KMS-11 (cell line): ENCODE data around the gene MGAT3.
A peak's percentile ranks its signal among the peaks of the same experiment; 100 is the strongest.

Experiments used
- H2AFZ ChIP-seq: fragments of 200-600 bp; sonication (generic); 2 replicates; pipeline ENCODE4 v1.6.1; 2016; ENCODE audit warnings: antibody characterized with exemption, mixed run types, low read depth
- H3K27ac ChIP-seq: fragments of 200-600 bp; sonication (generic); 2 replicates; pipeline ENCODE4 v1.6.1; 2016; ENCODE audit warnings: mild to moderate bottlenecking, mixed run types
- H3K27me3 ChIP-seq: fragments of 200-600 bp; sonication (generic); 2 replicates; pipeline ENCODE4 v1.6.1; 2017; ENCODE audit warnings: mild to moderate bottlenecking, low read depth, mixed run types, moderate library complexity; ENCODE audit not compliant: insufficient read depth
- H3K36me3 ChIP-seq: fragments of 200-600 bp; sonication (generic); 2 replicates; pipeline ENCODE4 v1.6.1; 2017; ENCODE audit warnings: mild to moderate bottlenecking, mixed run types; ENCODE audit not compliant: insufficient read depth
- H3K4me1 ChIP-seq: fragments of 200-600 bp; sonication (generic); 2 replicates; pipeline ENCODE4 v1.6.1; 2016; ENCODE audit warnings: mild to moderate bottlenecking, low read depth, mixed run types; ENCODE audit not compliant: poor library complexity, severe bottlenecking
- H3K4me2 ChIP-seq: fragments of 200-600 bp; sonication (generic); 2 replicates; pipeline ENCODE4 v1.7.0; 2016; ENCODE audit warnings: mild to moderate bottlenecking, mixed run types
- H3K4me3 ChIP-seq: fragments of 200-600 bp; sonication (generic); IDR thresholded peaks from 2 replicates; pipeline ENCODE4 v1.6.1; 2017; ENCODE audit warnings: low read depth, low read length, mixed read lengths; ENCODE audit not compliant: insufficient read depth
- H3K79me2 ChIP-seq: fragments of 200-600 bp; sonication (generic); 2 replicates; pipeline ENCODE4 v1.6.1; 2016; ENCODE audit warnings: low read depth, mixed run types; ENCODE audit not compliant: insufficient read depth
- H3K9ac ChIP-seq: fragments of 200-600 bp; sonication (generic); 2 replicates; pipeline ENCODE4 v1.6.1; 2016; ENCODE audit warnings: mild to moderate bottlenecking, mixed run types
- H4K20me1 ChIP-seq: fragments of 200-600 bp; sonication (generic); 2 replicates; pipeline ENCODE4 v1.6.1; 2016; ENCODE audit warnings: mild to moderate bottlenecking, mixed run types; ENCODE audit not compliant: insufficient read depth
- CTCF ChIP-seq: fragments of 200-600 bp; sonication (generic); conservative IDR thresholded peaks from 2 replicates; pipeline ENCODE4 v1.6.1; 2017; ENCODE audit warnings: low read depth, mild to moderate bottlenecking, antibody characterized with exemption, low read length, moderate library complexity, mixed read lengths

MGAT3 gene

GRCh38 chr22:39474351-39475111 is 17.7 kb downstream of the MGAT3 start:
- Histone ChIP-seq H3K4me2 (peak overlapping the region; percentile 68), H2AFZ (no peak overlapping the region), H3K4me1 (peaks cover 65% of the 10 kb centered on the region), H3K79me2 (peaks cover 43% of the 10 kb centered on the region), H4K20me1 (no peaks in the 10 kb centered on the region), H3K27ac (peak overlapping the region; percentile 34; the same call in 1 of the 2 replicates), H3K4me3 (no peak overlapping the region), H3K27me3 (no peaks in the 10 kb centered on the region), H3K36me3 (no peaks in the 10 kb centered on the region), H3K9ac (peak overlapping the region; percentile 6; the same call in 1 of the 2 replicates)
- no peak for TF ChIP-seq CTCF

GRCh38 chr22:39475337-39475736 is 18.5 kb downstream of the MGAT3 start:
- no peak overlapping the region; the same call in 1 of the 2 replicates for H3K27ac ChIP-seq
- peaks cover 56% of the 10 kb centered on the region for H3K4me1 ChIP-seq
- H3K4me3 ChIP-seq: no peak overlapping the region
- H3K79me2 ChIP-seq: peaks cover 36% of the 10 kb centered on the region
- no peak for TF ChIP-seq CTCF
- no peak overlapping the region for H3K9ac ChIP-seq
- H4K20me1 ChIP-seq: no peaks in the 10 kb centered on the region
- H3K27me3 ChIP-seq: no peaks in the 10 kb centered on the region
- H2AFZ ChIP-seq: no peak overlapping the region
- peak overlapping the region; percentile 68; the same call in 1 of the 2 replicates for H3K4me2 ChIP-seq
- H3K36me3 ChIP-seq: no peaks in the 10 kb centered on the region

- Histone ChIP-seq H2AFZ (no peak overlapping the region), H3K4me1 (peaks cover 51% of the 10 kb centered on the region), H3K27ac (no peak overlapping the region; the same call in 1 of the 2 replicates), H3K4me3 (no peak overlapping the region), H3K9ac (no peak overlapping the region), H3K36me3 (no peaks in the 10 kb centered on the region), H3K27me3 (no peaks in the 10 kb centered on the region), H3K79me2 (peaks cover 36% of the 10 kb centered on the region), H4K20me1 (no peaks in the 10 kb centered on the region), H3K4me2 (no peak overlapping the region)
- TF ChIP-seq CTCF: no peak
These were observed 19.1 kb downstream of the MGAT3 start for GRCh38 chr22:39475902-39476301.

GRCh38 chr22:39476664-39477063 is 19.9 kb downstream of the MGAT3 start:
- TF ChIP-seq CTCF: no peak
- H3K27ac ChIP-seq: no peak overlapping the region
- H3K27me3 ChIP-seq: no peaks in the 10 kb centered on the region
- no peak overlapping the region for H2AFZ ChIP-seq
- no peaks in the 10 kb centered on the region for H3K36me3 ChIP-seq
- H3K4me1 ChIP-seq: peaks cover 43% of the 10 kb centered on the region
- H3K79me2 ChIP-seq: peaks cover 41% of the 10 kb centered on the region
- no peak overlapping the region for H3K9ac ChIP-seq
- H3K4me2 ChIP-seq: no peak overlapping the region
- H3K4me3 ChIP-seq: no peak overlapping the region
- no peaks in the 10 kb centered on the region for H4K20me1 ChIP-seq
